GM18951 (cell line): ENCODE results near the gene NFATC2IP.
A peak's percentile ranks its signal among the peaks of the same experiment; 100 is the strongest.
"Not testable (repeated sequence)": the region's sequence is repeated elsewhere in the genome, so short reads cannot be mapped to it uniquely, and the experiment has no call there.

ENCODE experiments used
- POLR2A ChIP-seq: IDR thresholded peaks from 4 replicates; pipeline ENCODE4 v1.6.1; 2011; ENCODE audit warnings: mild to moderate bottlenecking; ENCODE audit not compliant: insufficient read length, insufficient read depth; ENCODE audit errors: extremely low read depth
- in situ Hi-C: fragments of 300-500 bp; cut with MboI; formaldehyde crosslinking; loops from one replicate; pipeline ENCODE4 v1.12.0; 2022; ENCODE audit warnings: low sequenced_read_pairs, mixed read lengths, inconsistent platforms; ENCODE audit not compliant: unreplicated experiment

The NFATC2IP gene

DNA sequence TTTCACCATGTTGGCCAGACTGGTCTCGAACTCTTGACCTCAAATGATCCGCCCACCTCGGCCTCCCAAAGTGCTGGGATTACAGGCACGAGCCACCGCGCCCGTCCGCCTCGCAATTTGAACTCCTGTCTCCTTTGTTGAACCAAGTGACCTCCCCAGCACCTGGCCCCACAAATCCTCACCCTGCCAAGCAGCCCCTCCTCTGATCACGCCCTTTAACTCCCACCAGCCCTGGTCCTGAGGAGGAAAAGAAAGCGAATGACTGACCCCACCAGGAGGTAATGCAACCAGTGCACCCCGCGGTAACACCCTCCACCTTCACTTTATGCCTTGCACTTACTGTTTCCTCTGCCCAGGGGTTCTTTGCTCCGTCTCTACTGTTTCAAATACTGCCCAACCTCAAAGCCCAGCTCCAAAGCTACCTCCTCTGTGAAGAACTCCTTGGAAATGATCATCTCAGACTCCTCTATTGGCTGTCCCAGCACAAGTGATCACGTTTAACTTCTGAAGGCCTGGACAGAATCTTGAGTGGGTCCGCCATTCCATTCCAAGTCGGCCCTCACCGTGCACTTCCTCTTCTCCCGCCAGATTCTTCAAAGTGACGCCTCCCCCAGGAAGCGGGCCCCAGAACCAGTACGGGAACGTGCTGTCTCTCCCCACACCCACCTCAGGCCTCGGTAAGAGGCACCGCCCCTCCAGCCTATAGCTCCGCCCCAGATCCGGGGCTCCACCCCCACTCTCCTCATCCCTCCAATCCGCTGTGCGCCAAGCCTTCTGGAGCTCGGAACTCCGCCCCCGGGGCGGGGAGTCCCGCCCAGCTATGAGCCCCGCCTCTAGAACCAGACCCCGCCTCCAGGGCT, 14.6 kb upstream of the NFATC2IP start:
- in situ Hi-C loops = no loop called here
- TF ChIP-seq POLR2A = peak; percentile 33

DNA sequence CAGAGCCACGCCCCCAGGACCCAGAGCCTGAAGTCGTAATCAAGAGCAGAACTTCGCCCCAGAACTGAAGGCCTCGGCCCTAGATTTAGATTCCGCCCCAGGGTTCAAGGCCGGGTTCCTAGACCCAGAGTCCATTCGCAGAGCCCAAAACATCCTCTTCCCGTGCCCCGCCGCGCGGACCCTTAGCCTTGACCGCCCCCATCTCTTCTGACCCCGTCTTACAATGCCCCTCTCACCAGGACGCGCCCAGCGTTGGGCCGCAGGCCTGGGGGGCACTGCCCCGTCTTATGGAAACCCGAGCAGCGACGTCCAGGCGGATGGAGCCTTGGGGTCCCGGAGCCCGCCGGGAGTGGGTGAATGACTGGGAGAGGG, 14.0 kb upstream of the NFATC2IP start:
- in situ Hi-C loops = no loop called here
- no peak for TF ChIP-seq POLR2A

DNA sequence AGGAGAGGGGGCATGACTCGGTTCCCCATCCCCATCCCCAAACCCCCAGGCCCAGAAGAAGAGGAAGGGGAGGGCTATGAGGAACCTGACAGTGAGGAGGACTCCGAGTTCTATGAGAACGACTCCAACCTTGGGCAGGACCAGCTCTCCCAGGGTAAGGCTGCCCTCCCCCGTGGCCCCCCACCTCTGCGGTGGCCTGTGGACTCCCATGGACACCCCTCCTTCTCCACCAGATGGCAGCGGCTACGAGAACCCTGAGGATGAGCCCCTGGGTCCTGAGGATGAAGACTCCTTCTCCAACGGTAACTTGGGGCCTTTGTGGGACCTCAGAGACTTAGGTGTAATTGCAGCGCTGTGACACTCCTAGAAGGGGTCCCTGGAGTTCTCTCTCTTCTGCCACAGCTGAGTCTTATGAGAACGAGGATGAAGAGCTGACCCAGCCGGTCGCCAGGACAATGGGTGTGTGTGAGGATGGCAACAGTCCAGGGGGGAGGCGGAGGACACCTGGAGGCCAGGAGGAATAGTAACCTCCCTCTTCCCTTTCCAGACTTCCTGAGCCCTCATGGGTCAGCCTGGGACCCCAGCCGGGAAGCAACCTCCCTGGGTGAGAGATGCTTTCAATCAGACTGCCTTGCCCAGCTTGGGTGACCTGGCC, 13.4 kb upstream of the NFATC2IP start:
- no peak for TF ChIP-seq POLR2A
- in situ Hi-C loops = no loop called here

DNA sequence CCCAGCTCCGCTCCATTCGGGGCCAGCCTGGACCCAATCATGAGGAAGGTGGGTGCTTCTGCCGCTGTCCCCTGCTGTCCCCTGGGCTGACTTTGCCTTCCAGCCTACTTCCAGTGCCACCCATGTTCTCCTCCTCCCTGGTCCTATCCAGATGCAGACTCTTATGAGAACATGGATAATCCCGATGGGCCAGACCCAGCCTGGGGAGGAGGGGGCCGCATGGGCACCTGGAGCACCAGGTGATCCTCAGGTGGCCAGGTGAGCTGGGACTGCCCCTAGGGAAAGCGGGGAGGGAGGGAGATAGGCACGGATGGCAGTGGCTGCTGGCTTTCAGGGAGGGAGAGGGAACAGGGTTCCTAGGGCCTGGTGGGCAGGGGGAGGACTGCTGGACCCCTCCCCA, 12.0 kb upstream of the NFATC2IP start:
- in situ Hi-C loops = no loop called here

DNA sequence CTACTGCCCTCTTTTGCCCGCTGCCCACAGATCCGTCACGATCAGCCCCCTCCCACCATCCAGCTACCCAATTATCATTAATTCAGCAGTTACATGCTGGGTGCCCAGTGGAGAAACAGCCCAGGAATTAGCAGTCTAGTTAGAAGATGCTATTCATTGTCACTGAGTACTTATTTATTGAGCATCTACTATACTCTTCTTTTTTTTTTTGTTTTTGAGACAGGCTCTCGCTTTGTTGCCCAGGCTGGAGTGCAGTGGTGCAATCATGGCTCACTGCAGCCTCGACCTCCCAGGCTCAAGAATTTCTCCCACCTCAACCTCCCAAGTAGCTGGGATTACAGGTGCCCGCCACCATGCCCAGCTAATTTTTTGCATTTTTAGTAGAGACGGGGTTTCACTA, 10.9 kb upstream of the NFATC2IP start:
- in situ Hi-C loops = not testable (repeated sequence)

More for the DNA sequence above, 12.0 kb upstream of the NFATC2IP start:
- TF ChIP-seq POLR2A = no peak

DNA sequence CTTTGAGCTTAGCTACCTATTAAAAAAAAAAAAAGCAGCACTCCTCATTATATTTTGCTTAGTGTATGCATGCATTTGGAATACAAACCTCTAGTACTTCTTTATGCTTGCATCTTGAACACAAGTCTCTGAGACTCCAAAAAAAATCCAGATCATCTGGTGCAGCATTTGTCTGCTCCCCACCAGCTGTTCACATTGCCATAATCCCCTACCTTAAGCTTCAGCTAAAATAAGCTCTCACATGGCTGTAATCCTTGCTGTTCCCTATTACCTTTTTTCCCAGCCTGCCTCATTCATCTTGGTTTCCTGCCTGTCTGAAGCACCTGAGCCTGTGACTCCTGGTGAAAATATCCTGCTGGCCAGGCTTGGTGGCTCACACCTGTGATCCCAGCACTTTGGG, 7.5 kb upstream of the NFATC2IP start:
- in situ Hi-C loops = no loop called here

DNA sequence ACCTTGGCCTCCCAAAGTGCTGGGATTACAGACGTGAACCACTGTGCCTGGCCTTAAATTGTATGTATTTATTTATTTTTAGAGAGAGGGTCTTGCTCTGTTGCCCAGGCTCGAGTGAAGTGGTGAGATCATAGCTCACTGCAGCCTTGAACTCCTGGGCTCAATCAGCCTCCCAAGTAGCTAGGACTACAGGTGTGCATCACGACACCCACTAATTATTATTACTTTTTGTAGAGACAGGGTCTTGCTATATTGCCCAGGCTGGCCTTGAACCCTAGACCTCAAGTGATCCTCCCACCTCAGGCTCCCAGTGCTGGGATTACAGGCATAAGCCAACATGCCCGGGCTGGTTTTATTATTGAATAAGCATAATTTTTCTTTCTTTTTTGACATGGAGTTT, 4.1 kb upstream of the NFATC2IP start:
- in situ Hi-C loops = no loop called here

More for the DNA sequence above, 7.5 kb upstream of the NFATC2IP start:
- TF ChIP-seq POLR2A = no peak

DNA sequence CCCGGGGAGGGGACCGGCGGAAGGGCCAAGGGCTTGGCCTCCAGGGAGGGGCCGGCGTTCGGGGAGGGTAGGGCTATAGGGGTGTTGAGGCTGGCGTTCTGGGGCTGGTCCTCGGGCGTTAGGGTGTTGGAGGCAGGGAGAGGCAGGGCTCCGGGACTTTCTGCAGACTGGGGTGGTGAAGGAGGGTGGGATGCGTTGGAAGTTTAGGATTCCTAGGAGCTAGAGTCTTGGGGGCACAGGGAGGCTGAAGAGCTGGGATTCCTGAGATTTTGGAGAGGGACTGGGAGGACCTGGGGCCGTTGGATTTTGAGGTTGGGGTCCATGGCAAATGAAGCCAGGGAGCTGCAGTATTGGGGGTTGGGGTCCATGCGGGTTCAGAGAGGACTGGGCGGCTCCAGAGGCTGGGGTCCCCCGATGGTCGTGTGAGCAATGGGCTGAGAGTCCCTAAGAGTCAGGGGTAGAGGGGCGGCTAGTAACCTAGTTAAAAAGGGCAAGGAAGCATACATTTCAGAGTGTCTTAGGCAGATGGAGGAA, 740 bp downstream of the NFATC2IP start:
- in situ Hi-C loops = no loop called here
- no peak for TF ChIP-seq POLR2A

More for the DNA sequence above, 4.1 kb upstream of the NFATC2IP start:
- TF ChIP-seq POLR2A = no peak

DNA sequence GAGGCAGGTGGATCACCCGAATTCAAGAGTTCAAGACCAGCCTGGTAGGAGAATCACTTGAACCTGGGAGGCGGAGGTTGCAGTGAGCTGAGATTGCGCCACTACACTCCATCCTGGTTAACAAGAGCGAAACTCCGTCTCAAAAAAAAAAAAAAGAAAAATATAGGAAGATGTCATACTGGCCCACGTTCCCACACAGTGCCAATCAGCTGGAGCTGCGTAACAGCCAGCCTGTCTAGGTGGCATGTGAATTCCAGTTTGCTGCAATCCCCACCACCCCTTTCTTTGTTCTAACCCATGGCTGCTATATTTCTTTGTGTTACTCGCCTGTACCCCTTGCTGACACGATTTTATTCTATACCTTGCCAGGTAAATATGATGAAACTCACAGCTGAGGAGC, 7.5 kb downstream of the NFATC2IP start:
- in situ Hi-C loops = no loop called here
- TF ChIP-seq POLR2A = no peak

DNA sequence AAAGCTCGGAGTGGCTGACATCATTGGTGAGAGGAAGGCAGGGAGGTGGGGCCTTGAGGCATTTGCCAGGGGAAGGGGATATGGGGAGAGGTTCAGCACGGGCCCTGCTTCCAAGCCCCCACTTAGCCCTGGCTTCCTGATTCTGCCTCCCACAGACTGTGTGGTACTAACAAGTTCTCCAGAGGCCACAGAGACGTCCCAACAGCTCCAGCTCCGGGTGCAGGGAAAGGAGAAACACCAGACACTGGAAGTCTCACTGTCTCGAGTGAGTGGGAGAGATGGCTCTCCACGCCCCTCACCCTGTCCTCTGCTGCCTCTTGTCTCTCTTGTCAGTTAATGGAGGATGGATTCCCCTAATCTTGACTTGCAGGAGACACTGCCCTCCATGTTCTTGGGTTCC, 8.1 kb downstream of the NFATC2IP start:
- no peak for TF ChIP-seq POLR2A
- in situ Hi-C loops = no loop called here

DNA sequence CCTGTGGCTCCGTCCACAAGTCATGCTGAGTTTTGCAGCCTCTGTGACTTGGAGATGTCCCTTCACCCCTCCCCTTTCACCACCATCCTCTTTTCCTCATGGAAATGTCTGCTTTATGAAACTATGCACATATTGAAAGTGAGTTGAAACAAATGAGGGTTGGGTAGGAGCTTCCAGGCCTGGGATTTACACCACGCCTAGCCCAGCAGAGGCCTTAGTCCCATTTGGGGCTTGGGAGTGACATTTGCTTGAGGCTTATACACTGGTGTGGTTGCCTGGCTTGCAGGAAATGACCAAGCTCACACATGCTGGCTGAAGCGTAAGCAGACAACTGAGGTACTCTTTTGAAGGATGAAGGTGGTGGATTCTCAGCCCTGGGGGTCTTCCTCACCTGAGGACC, 13.3 kb downstream of the NFATC2IP start:
- in situ Hi-C loops = no loop called here
- TF ChIP-seq POLR2A = no peak

DNA sequence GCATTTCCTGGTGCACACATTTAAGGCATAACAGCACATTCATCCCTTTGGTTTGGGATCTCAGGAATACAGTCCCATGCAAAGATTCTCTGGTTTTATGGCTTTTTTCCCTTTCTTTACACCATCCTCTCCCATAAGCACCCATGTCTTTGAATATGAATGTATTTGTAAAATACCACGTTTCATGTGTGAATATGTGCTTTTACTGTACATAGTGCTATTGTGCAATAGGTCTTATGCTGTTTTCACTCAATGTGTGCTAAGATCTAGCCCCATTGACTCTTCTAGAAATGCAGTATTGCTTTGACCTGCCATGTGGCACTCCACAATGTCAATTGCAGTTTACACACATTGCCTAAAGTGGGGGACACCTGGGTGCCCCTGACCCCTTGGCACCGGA, 13.8 kb downstream of the NFATC2IP start:
- TF ChIP-seq POLR2A = no peak
- in situ Hi-C loops = no loop called here

DNA sequence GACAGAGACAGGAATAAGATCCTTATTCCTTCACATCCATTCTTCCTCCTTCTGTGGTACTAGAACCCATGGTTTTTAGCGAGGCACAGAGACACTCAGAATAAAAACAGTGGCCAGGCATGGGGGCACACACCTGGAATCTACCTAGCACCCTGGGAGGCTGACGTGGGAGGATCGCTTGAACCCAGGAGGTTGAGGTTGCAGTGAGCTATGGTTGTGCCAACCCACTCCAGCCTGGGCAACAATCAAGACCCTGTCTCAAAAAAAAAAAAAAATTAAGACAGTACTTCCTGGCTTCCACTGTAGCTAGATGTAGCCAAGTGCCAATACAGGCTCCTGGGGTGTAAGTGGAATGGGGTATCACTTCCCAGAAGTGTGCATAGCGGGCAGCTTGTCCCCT, 16.4 kb downstream of the NFATC2IP start:
- TF ChIP-seq POLR2A = no peak
- in situ Hi-C loops = no loop called here

DNA sequence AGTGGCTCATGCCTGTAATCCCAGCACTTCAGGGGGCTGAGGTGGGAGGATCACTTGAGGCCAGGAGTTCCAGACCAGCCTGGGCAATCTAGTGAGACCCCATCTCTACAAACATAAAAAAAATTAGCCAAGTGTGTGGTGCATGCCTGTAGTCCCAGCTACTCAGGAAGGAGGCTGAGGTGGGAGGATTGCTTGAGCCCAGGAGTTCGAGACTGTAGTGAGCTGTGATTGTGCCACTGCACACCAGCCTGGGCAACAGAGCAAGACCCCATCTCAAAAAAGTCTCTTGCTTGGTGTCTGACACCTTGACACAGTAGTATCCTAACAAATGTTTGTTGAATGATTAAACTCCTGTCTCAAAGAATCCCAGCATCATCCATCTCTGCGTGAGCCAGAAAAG, 19.0 kb downstream of the NFATC2IP start:
- in situ Hi-C loops = not testable (repeated sequence)
